ENCODE results near the gene CDH22.

DNA sequence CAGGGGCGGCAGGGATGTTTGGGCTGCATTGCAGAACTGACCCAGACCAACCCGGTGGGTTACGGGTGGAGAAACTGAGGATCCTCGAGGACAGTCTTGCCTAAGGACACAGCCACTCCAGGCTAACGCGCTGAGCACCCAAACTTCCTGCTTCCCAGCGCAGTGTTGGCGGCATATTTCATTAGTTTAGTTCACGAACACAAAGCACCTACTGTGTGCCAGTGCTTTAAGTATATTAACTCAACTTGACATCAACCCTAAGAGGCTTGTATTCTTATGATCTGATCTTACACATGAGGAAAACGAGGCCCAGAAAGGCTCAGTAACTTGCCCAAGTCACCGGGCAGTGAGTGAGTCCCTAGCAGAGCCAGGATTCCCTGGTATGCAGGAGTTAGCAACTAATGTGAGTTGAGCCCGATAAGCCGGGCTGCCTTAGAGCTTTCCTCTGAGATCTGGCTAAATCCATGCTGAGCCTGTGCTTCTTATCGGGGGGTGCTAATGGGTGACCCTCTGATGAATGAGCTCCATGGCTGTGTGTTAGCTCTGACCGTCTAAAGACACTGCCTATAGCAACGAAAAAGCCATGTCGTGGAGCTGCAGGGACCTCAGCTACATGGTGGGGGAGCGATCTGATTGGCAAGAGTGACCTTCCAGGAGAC, 97.5 kb downstream of the CDH22 start:
- TF ChIP-seq, protein P1, sequence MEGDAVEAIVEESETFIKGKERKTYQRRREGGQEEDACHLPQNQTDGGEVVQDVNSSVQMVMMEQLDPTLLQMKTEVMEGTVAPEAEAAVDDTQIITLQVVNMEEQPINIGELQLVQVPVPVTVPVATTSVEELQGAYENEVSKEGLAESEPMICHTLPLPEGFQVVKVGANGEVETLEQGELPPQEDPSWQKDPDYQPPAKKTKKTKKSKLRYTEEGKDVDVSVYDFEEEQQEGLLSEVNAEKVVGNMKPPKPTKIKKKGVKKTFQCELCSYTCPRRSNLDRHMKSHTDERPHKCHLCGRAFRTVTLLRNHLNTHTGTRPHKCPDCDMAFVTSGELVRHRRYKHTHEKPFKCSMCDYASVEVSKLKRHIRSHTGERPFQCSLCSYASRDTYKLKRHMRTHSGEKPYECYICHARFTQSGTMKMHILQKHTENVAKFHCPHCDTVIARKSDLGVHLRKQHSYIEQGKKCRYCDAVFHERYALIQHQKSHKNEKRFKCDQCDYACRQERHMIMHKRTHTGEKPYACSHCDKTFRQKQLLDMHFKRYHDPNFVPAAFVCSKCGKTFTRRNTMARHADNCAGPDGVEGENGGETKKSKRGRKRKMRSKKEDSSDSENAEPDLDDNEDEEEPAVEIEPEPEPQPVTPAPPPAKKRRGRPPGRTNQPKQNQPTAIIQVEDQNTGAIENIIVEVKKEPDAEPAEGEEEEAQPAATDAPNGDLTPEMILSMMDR (IDR thresholded peaks at IDR 0.05 in 4 of 5, conservative IDR thresholded peaks at IDR 0.05 in 1 of 5): no peak
- TF ChIP-seq POLR2A (IDR thresholded peaks at IDR 0.05): no peak
